HEK293 (cell line): Measurements from ENCODE around the gene HS1BP3.

Experiments used
- ATF2 ChIP-seq: fragments of 450-650 bp; formaldehyde crosslinking; IDR thresholded peaks from 2 replicates; pipeline ENCODE4 v1.5.1; 2016; ENCODE audit warnings: missing biosample characterization, missing genetic modification characterization, low read depth
- BCL11A ChIP-seq: fragments of 450-650 bp; formaldehyde crosslinking; IDR thresholded peaks from 2 replicates; pipeline ENCODE4 v1.5.1; 2016; ENCODE audit warnings: low read depth, missing biosample characterization, missing genetic modification characterization
- FEZF1 ChIP-seq: fragments of 450-650 bp; formaldehyde crosslinking; IDR thresholded peaks from 2 replicates; pipeline ENCODE4 v1.5.1; 2016; ENCODE audit warnings: missing biosample characterization, missing genetic modification characterization
- GLIS1 ChIP-seq: fragments of 450-650 bp; formaldehyde crosslinking; IDR thresholded peaks from 2 replicates; pipeline ENCODE4 v1.5.1; 2016; ENCODE audit warnings: missing biosample characterization, missing genetic modification characterization
- KLF10 ChIP-seq: fragments of 450-650 bp; IDR thresholded peaks from 2 replicates; pipeline ENCODE4 v1.5.1; 2018; ENCODE audit warnings: missing biosample characterization, mild to moderate bottlenecking, missing genetic modification characterization
- KLF17 ChIP-seq: fragments of 450-650 bp; formaldehyde crosslinking; IDR thresholded peaks from 2 replicates; pipeline ENCODE4 v1.5.1; 2016; ENCODE audit warnings: missing biosample characterization, missing genetic modification characterization
- KLF8 ChIP-seq: fragments of 450-650 bp; formaldehyde crosslinking; IDR thresholded peaks from 2 replicates; pipeline ENCODE4 v1.5.1; 2016; ENCODE audit warnings: missing biosample characterization, missing genetic modification characterization
- KLF9 ChIP-seq: fragments of 450-650 bp; formaldehyde crosslinking; IDR thresholded peaks from 2 replicates; pipeline ENCODE4 v1.5.1; 2016; ENCODE audit warnings: missing biosample characterization, missing genetic modification characterization, low read depth
- PATZ1 ChIP-seq: fragments of 450-650 bp; formaldehyde crosslinking; IDR thresholded peaks from 2 replicates; pipeline ENCODE4 v1.5.1; 2016; ENCODE audit warnings: missing biosample characterization, missing genetic modification characterization
- TSHZ1 ChIP-seq: fragments of 450-650 bp; formaldehyde crosslinking; IDR thresholded peaks from 2 replicates; pipeline ENCODE4 v1.5.1; 2016; ENCODE audit warnings: missing biosample characterization, missing genetic modification characterization, borderline replicate concordance
- ZBTB17 ChIP-seq: fragments of 450-650 bp; formaldehyde crosslinking; IDR thresholded peaks from 2 replicates; pipeline ENCODE4 v1.5.1; 2016; ENCODE audit warnings: missing biosample characterization, missing genetic modification characterization
- ZFP69B ChIP-seq: fragments of 450-650 bp; formaldehyde crosslinking; IDR thresholded peaks from 2 replicates; pipeline ENCODE4 v1.5.1; 2016; ENCODE audit warnings: missing biosample characterization, missing genetic modification characterization
- ZNF114 ChIP-seq: fragments of 450-650 bp; formaldehyde crosslinking; IDR thresholded peaks from 2 replicates; pipeline ENCODE4 v1.5.0; 2017; ENCODE audit warnings: missing biosample characterization, missing genetic modification characterization
- ZNF157 ChIP-seq: fragments of 450-650 bp; formaldehyde crosslinking; IDR thresholded peaks from 2 replicates; pipeline ENCODE4 v1.5.1; 2016; ENCODE audit warnings: missing biosample characterization, missing genetic modification characterization
- ZNF19 ChIP-seq: fragments of 450-650 bp; formaldehyde crosslinking; IDR thresholded peaks from 2 replicates; pipeline ENCODE4; 2016; ENCODE audit warnings: missing biosample characterization, missing genetic modification characterization, low read depth
- ZNF24 ChIP-seq: fragments of 450-650 bp; formaldehyde crosslinking; IDR thresholded peaks from 2 replicates; pipeline ENCODE4 v1.5.1; 2016; ENCODE audit warnings: missing biosample characterization, missing genetic modification characterization
- ZNF248 ChIP-seq: fragments of 450-650 bp; formaldehyde crosslinking; IDR thresholded peaks from 2 replicates; pipeline ENCODE4 v1.5.1; 2017; ENCODE audit warnings: missing biosample characterization, missing genetic modification characterization
- ZNF324 ChIP-seq: fragments of 450-650 bp; formaldehyde crosslinking; IDR thresholded peaks from 2 replicates; pipeline ENCODE4 v1.5.1; 2016; ENCODE audit warnings: missing biosample characterization, missing genetic modification characterization
- ZNF335 ChIP-seq: fragments of 450-650 bp; formaldehyde crosslinking; conservative IDR thresholded peaks from 2 replicates; pipeline ENCODE4 v1.5.1; 2016; ENCODE audit warnings: missing biosample characterization, missing genetic modification characterization
- ZNF366 ChIP-seq: fragments of 450-650 bp; formaldehyde crosslinking; conservative IDR thresholded peaks from 2 replicates; pipeline ENCODE4 v1.5.1; 2016; ENCODE audit warnings: missing biosample characterization, missing genetic modification characterization
- ZNF558 ChIP-seq: fragments of 450-650 bp; formaldehyde crosslinking; IDR thresholded peaks from 2 replicates; pipeline ENCODE4 v1.5.1; 2016; ENCODE audit warnings: missing biosample characterization, missing genetic modification characterization
- ZNF639 ChIP-seq: fragments of 450-650 bp; formaldehyde crosslinking; IDR thresholded peaks from 2 replicates; pipeline ENCODE4 v1.5.1; 2016; ENCODE audit warnings: missing biosample characterization, missing genetic modification characterization
- ZNF654 ChIP-seq: fragments of 450-650 bp; formaldehyde crosslinking; IDR thresholded peaks from 2 replicates; pipeline ENCODE4 v1.5.1; 2016; ENCODE audit warnings: low read depth, missing biosample characterization, missing genetic modification characterization
- ZNF660 ChIP-seq: fragments of 450-650 bp; IDR thresholded peaks from 2 replicates; pipeline ENCODE4 v1.5.1; 2018; ENCODE audit warnings: missing biosample characterization, mild to moderate bottlenecking, missing genetic modification characterization
- ZNF692 ChIP-seq: fragments of 450-650 bp; formaldehyde crosslinking; IDR thresholded peaks from 2 replicates; pipeline ENCODE4 v1.5.1; 2016; ENCODE audit warnings: missing biosample characterization, missing genetic modification characterization

Gene HS1BP3

GRCh38 chr2:20578895-20579825 is 71.7 kb downstream of the HS1BP3 start (continued):
- TF ChIP-seq ZNF114 (tag by site-specific recombination) (no peak), ZFP69B (peak; percentile 91), ATF2 (peak; percentile 65), ZNF324 (tag by site-specific recombination) (peak; percentile 35; the same call in 1 of the 2 replicates), TSHZ1 (tag by site-specific recombination) (0 out of 2 replicates have a peak, but pooled peaks have one; percentile 21), KLF10 (tag by site-specific recombination) (0 out of 2 replicates have a peak, but pooled peaks have one; percentile 18), ZNF157 (no peak), GLIS1 (tag by site-specific recombination) (peak; percentile 49; the same call in 1 of the 2 replicates), ZNF692 (tag by site-specific recombination) (peak; percentile 90), ZNF24 (peak; percentile 55; the same call in 1 of the 2 replicates), ZNF248 (tag by site-specific recombination) (no peak), KLF17 (tag by site-specific recombination) (peak; percentile 71; the same call in 1 of the 2 replicates), KLF8 (peak; percentile 55; the same call in 1 of the 2 replicates), ZNF660 (tag by site-specific recombination) (peak; percentile 47; the same call in 1 of the 2 replicates), ZBTB17 (peak; percentile 70), ZNF366 (tag by site-specific recombination) (peak; percentile 66), PATZ1 (peak; percentile 76), KLF9 (tag by site-specific recombination) (no peak), ZNF558 (tag by site-specific recombination) (peak; percentile 78), ZNF639 (tag by site-specific recombination) (peak; percentile 53; the same call in 1 of the 2 replicates), ZNF654 (tag by site-specific recombination) (no peak), BCL11A (tag by site-specific recombination) (0 out of 2 replicates have a peak, but pooled peaks have one; percentile 44), FEZF1 (tag by site-specific recombination) (no peak), ZNF19 (tag by site-specific recombination) (no peak), ZNF335 (peak; percentile 54; the same call in 1 of the 2 replicates)
